PC-9 (cell line): Measurements from ENCODE around the gene MPPED2.

Experiments
- CTCF ChIP-seq: fragments of 200-600 bp; sonication (generic); conservative IDR thresholded peaks from 2 replicates; pipeline ENCODE4 v1.6.1; 2017; ENCODE audit warnings: mixed run types, antibody characterized with exemption, mild to moderate bottlenecking, moderate library complexity
- EZH2 ChIP-seq: fragments of 200-600 bp; sonication (generic); IDR thresholded peaks from 2 replicates; pipeline ENCODE4 v1.8.0; 2017; ENCODE audit warnings: antibody characterized with exemption, low read depth

GRCh38 chr11:30538251-30538650 is 47.9 kb downstream of the MPPED2 start:
- TF ChIP-seq CTCF: no peak
- no peak for TF ChIP-seq EZH2
